Measurements from ENCODE around the gene NTPCR.

DNA sequence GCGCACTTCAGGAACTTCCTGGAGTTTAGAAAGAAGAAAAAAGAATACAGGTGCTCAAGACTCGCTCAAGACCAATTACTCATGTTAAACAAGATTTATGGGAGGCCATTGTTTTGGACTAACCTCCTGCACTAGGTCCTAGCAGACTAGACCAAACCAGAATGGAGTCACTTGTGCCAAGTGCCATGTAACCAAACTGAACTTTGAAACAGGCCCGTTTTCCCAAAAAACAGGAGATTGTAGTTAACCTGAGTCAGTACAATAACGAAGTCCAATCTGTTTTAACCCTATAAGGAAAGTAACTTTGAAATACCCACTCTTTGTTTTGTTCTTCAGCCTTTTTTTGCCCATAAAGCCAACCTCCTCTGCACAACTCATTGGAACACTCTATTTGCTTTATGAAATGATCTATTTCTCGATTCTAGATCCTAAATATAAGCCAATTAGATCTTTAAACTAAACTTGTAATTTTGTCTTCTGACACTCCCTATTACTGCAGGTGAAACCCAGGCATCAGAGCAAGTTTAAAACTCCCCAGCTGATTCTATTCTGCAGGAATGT lies 695 bp upstream of the NTPCR start:
- TF ChIP-seq EP300 (IDR thresholded peaks at IDR 0.05; ENCODE audit: low read depth), result no peak
- no peak for TF ChIP-seq POLR2A (IDR thresholded peaks at IDR 0.05)
- TF ChIP-seq POLR2AphosphoS5 (IDR thresholded peaks at IDR 0.05), result no peak
- TF ChIP-seq, protein P1, sequence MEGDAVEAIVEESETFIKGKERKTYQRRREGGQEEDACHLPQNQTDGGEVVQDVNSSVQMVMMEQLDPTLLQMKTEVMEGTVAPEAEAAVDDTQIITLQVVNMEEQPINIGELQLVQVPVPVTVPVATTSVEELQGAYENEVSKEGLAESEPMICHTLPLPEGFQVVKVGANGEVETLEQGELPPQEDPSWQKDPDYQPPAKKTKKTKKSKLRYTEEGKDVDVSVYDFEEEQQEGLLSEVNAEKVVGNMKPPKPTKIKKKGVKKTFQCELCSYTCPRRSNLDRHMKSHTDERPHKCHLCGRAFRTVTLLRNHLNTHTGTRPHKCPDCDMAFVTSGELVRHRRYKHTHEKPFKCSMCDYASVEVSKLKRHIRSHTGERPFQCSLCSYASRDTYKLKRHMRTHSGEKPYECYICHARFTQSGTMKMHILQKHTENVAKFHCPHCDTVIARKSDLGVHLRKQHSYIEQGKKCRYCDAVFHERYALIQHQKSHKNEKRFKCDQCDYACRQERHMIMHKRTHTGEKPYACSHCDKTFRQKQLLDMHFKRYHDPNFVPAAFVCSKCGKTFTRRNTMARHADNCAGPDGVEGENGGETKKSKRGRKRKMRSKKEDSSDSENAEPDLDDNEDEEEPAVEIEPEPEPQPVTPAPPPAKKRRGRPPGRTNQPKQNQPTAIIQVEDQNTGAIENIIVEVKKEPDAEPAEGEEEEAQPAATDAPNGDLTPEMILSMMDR (IDR thresholded peaks at IDR 0.05), result no peak

Data from transverse colon (tissue), 4 donors.